ENCODE measurements around the gene FAM217A.
"Not testable (repeated sequence)": the region's sequence is repeated elsewhere in the genome, so short reads cannot be mapped to it uniquely, and the experiment has no call there.

- not testable (repeated sequence) for TF ChIP-seq YY1 (IDR thresholded peaks at IDR 0.05; ENCODE audit: low read depth, low read length); EZH2 (IDR thresholded peaks at IDR 0.05; ENCODE audit: low read depth, low read length, severe bottlenecking); RAD21 (IDR thresholded peaks at IDR 0.05 in 1 of 2, conservative IDR thresholded peaks at IDR 0.05 in 1 of 2; ENCODE audit: low read depth in 2 of 2, low read length in 2 of 2); JUN (IDR thresholded peaks at IDR 0.05; ENCODE audit: low read depth, low read length); CTCF (IDR thresholded peaks at IDR 0.05; ENCODE audit: control extremely low read depth in 1 of 3, insufficient read depth in 1 of 3, low read depth in 1 of 3, low read length in 3 of 3); SIX5 (IDR thresholded peaks at IDR 0.05; ENCODE audit: low read depth, low read length); TAF1 (IDR thresholded peaks at IDR 0.05; ENCODE audit: low read depth, low read length)
These were observed 30.5 kb upstream of the FAM217A start for GRCh38 chr6:4109363-4109815.

Data from H1 (cell line).